ENCODE data around the gene STX10. TPM values are rescaled to one million over a fixed set of nuclear protein-coding genes. Genes with fewer than 3 reads are reported as not detected.

Gene STX10
- total and polyA plus RNA-seq, 9 of the 15 experiments (the other 6 are each of a cell fraction or from before 2014, with no cell fraction given): 0.51 to 66.3 (median 31.0) TPM

GRCh38 chr19:13102666-13103580 lies 47.3 kb downstream of the STX10 start, which contains the start of gene LYL1 (continued):
- no peak for TF ChIP-seq ARID3B (CRISPR knock-in tag; IDR thresholded peaks at IDR 0.05; ENCODE audit: borderline replicate concordance)
- peak; percentile 10; the same call in 1 of the 2 replicates for TF ChIP-seq POLR2AphosphoS2 (IDR thresholded peaks at IDR 0.05; ENCODE audit: low read length)
- no peak for TF ChIP-seq MAFK (IDR thresholded peaks at IDR 0.05; ENCODE audit: low read length)
- peak; percentile 98 to 99 for TF ChIP-seq MAZ (CRISPR knock-in tag; conservative IDR thresholded peaks at IDR 0.05 in 1 of 2, IDR thresholded peaks at IDR 0.05 in 1 of 2)
- no peak; the same call in 1 of the 2 replicates for TF ChIP-seq PATZ1 (CRISPR knock-in tag; IDR thresholded peaks at IDR 0.05; ENCODE audit: borderline replicate concordance)
- no peak for TF ChIP-seq CAMTA2 (CRISPR knock-in tag; conservative IDR thresholded peaks at IDR 0.05)
- peak; percentile 100 for TF ChIP-seq SMAD4 (CRISPR knock-in tag; conservative IDR thresholded peaks at IDR 0.05)
- TF ChIP-seq ZNF75A (CRISPR knock-in tag; IDR thresholded peaks at IDR 0.05): no peak
- peak in 1 of 2 experiments; percentile 97; a peak in 3 of 4 replicates for TF ChIP-seq NONO (IDR thresholded peaks at IDR 0.05; ENCODE audit: low read depth in 2 of 2, low read length in 1 of 2)
- peak; percentile 45 for TF ChIP-seq HNRNPK (IDR thresholded peaks at IDR 0.05; ENCODE audit: low read depth, low read length, poor library complexity, severe bottlenecking)
- TF ChIP-seq MTA3 (IDR thresholded peaks at IDR 0.05; ENCODE audit: borderline replicate concordance): peak; percentile 89
- no peak for TF ChIP-seq STAG1 (CRISPR knock-in tag; IDR thresholded peaks at IDR 0.05; ENCODE audit: borderline replicate concordance)
- no peak for TF ChIP-seq FOXA1 (IDR thresholded peaks at IDR 0.05; ENCODE audit: borderline replicate concordance)
- no peak for TF ChIP-seq ZNF146 (CRISPR knock-in tag; IDR thresholded peaks at IDR 0.05; ENCODE audit: unreplicated experiment)
- TF ChIP-seq ERF (CRISPR knock-in tag; IDR thresholded peaks at IDR 0.05): no peak
- TF ChIP-seq MXI1 (IDR thresholded peaks at IDR 0.05; ENCODE audit: low read depth, low read length): peak; percentile 61
- TF ChIP-seq SUPT5H (IDR thresholded peaks at IDR 0.05): peak; percentile 64
- TF ChIP-seq KLF16 (IDR thresholded peaks at IDR 0.05): peak; percentile 96
- peak; percentile 90 for TF ChIP-seq TOE1 (IDR thresholded peaks at IDR 0.05; ENCODE audit: borderline replicate concordance)
- no peak for TF ChIP-seq TOE1 (CRISPR knock-in tag; IDR thresholded peaks at IDR 0.05; ENCODE audit: borderline replicate concordance, low read depth)
- TF ChIP-seq THRB (CRISPR knock-in tag; conservative IDR thresholded peaks at IDR 0.05): 0 out of 2 replicates have a peak, but pooled peaks have one; percentile 42
- peak; percentile 74; the same call in 1 of the 2 replicates for TF ChIP-seq ZNF175 (CRISPR knock-in tag; IDR thresholded peaks at IDR 0.05; ENCODE audit: low read depth)
- TF ChIP-seq ZNF311 (CRISPR knock-in tag; IDR thresholded peaks at IDR 0.05): no peak; the same call in 1 of the 2 replicates

All from K562 (cell line).